HepG2 (cell line): ENCODE measurements around the gene C9orf50. TPM values are rescaled to one million over a fixed set of nuclear protein-coding genes. Genes with fewer than 3 reads are reported as not detected.

Experiments used
- BCL6 ChIP-seq: IDR thresholded peaks from 2 replicates; pipeline ENCODE4 v1.6.1; 2016; ENCODE audit warnings: missing genetic modification reagents, missing compliant biosample characterization
- BORCS8-MEF2B ChIP-seq: sonication (generic); formaldehyde crosslinking; IDR thresholded peaks from 2 replicates; pipeline ENCODE4 v1.8.0; 2022; ENCODE audit warnings: mild to moderate bottlenecking, missing genetic modification reagents
- GABPB1 ChIP-seq: IDR thresholded peaks from 2 replicates; pipeline ENCODE4 v1.6.1; 2016; ENCODE audit warnings: mild to moderate bottlenecking, missing genetic modification reagents, moderate library complexity, missing compliant biosample characterization
- GTF3A ChIP-seq: sonication (generic); formaldehyde crosslinking; conservative IDR thresholded peaks from 2 replicates; pipeline ENCODE4 v1.4.0; 2020; ENCODE audit warnings: mild to moderate bottlenecking, missing genetic modification reagents
- IRX3 ChIP-seq: sonication (generic); formaldehyde crosslinking; IDR thresholded peaks from 2 replicates; pipeline ENCODE4 v1.8.1; 2023; ENCODE audit warnings: mild to moderate bottlenecking, low read depth, missing genetic modification reagents, borderline replicate concordance
- JDP2 ChIP-seq: sonication (generic); formaldehyde crosslinking; IDR thresholded peaks from 2 replicates; pipeline ENCODE4 v1.8.1; 2022; ENCODE audit warnings: missing genetic modification reagents, borderline replicate concordance
- KDM3A ChIP-seq: IDR thresholded peaks from 2 replicates; pipeline ENCODE4 v1.6.1; 2018; ENCODE audit warnings: low read depth, missing compliant biosample characterization
- MAZ ChIP-seq, 2 experiments: sonication (generic) in 1 of 2; formaldehyde crosslinking in 1 of 2; IDR thresholded peaks; 2 replicates each; pipeline versions ENCODE4 v1.5.0 to v1.6.1; 2012 to 2020; ENCODE audit warnings: low read depth in 2 of 2, mild to moderate bottlenecking in 2 of 2, borderline replicate concordance in 1 of 2, improper control_type of control experiment in 1 of 2, low read length in 1 of 2, missing genetic modification reagents in 1 of 2, moderate library complexity in 1 of 2
- MIER3 ChIP-seq: IDR thresholded peaks from 2 replicates; pipeline ENCODE4 v1.6.1; 2016; ENCODE audit warnings: missing compliant biosample characterization, borderline replicate concordance
- PAF1 ChIP-seq: IDR thresholded peaks from 2 replicates; pipeline ENCODE4 v1.6.1; 2016; ENCODE audit warnings: missing genetic modification reagents, missing compliant biosample characterization
- SMAD3 ChIP-seq: sonication (generic); formaldehyde crosslinking; IDR thresholded peaks from 2 replicates; pipeline ENCODE4 v1.4.0; 2020; ENCODE audit warnings: missing genetic modification reagents
- SP5 ChIP-seq: IDR thresholded peaks from 2 replicates; pipeline ENCODE4 v1.6.1; 2016; ENCODE audit warnings: low read depth, borderline replicate concordance
- TSC22D2 ChIP-seq: sonication (generic); formaldehyde crosslinking; IDR thresholded peaks from 2 replicates; pipeline ENCODE4 v1.5.1; 2020; ENCODE audit warnings: missing genetic modification reagents, mild to moderate bottlenecking, borderline replicate concordance
- YY1 ChIP-seq: IDR thresholded peaks from 2 replicates; pipeline ENCODE4 v1.6.1; 2011; ENCODE audit warnings: low read length, low read depth, moderate library complexity, mild to moderate bottlenecking; ENCODE audit not compliant: insufficient read depth, insufficient replicate concordance
- ZMYM3 ChIP-seq: sonication (generic); formaldehyde crosslinking; IDR thresholded peaks from 2 replicates; pipeline ENCODE4 v1.5.1; 2020; ENCODE audit warnings: mild to moderate bottlenecking, missing genetic modification reagents
- ZNF235 ChIP-seq: sonication (generic); formaldehyde crosslinking; IDR thresholded peaks from 2 replicates; pipeline ENCODE4 v1.8.1; 2023; ENCODE audit warnings: mild to moderate bottlenecking, missing genetic modification reagents, borderline replicate concordance
- ZNF501 ChIP-seq: sonication (generic); formaldehyde crosslinking; IDR thresholded peaks from 2 replicates; pipeline ENCODE4 v1.5.1; 2020; ENCODE audit warnings: mild to moderate bottlenecking, moderate library complexity, missing genetic modification reagents
- ZNF562 ChIP-seq: sonication (generic); formaldehyde crosslinking; IDR thresholded peaks from 2 replicates; pipeline ENCODE4 v1.8.0; 2022; ENCODE audit warnings: missing genetic modification reagents, borderline replicate concordance
- polyA plus RNA-seq, 8 experiments: library from polyadenylated mRNA; depleted of rRNA in 3 of 8; stranded (reverse) in 7 of 8; unstranded in 1 of 8; fragments of >200 nt; fragmentation: Illumina TruSeq in 4 of 8; extraction: Trizol in 4 of 8; gene quantifications; 2 replicates each; pipeline versions ENCODE4 v1.2.1 to v1.2.3, GENCODE V29; 2011 to 2016; ENCODE audit warnings: low read depth in 4 of 8, missing spikeins in 1 of 8, mixed read lengths in 1 of 8; ENCODE audit not compliant: insufficient read depth in 1 of 8
- total RNA-seq, 5 experiments: library from RNA; depleted of rRNA; stranded (reverse); fragments of >200 nt; fragmentation: Illumina TruSeq; extraction: Trizol; gene quantifications; 2 replicates each; pipeline ENCODE4 v1.2.3, GENCODE V29; 2016; ENCODE audit warnings: low read depth in 1 of 5
- TF ChIP-seq, protein P1 (sequence below): sonication (generic); formaldehyde crosslinking; IDR thresholded peaks from 2 replicates; pipeline ENCODE4 v1.4.0; 2020; ENCODE audit warnings: missing genetic modification reagents
- TF ChIP-seq, protein P2 (sequence below): sonication (generic); formaldehyde crosslinking; IDR thresholded peaks from 2 replicates; pipeline ENCODE4; 2020; ENCODE audit warnings: missing genetic modification reagents, mild to moderate bottlenecking, borderline replicate concordance
- TF ChIP-seq, protein P3 (sequence below): IDR thresholded peaks from 2 replicates; pipeline ENCODE4 v1.6.1; 2016; ENCODE audit warnings: low read depth, control low read depth

C9orf50 gene
- total and polyA plus RNA-seq, 2 of the 13 experiments (the other 11 are each of a cell fraction or from before 2014, with no cell fraction given), result not detected

DNA sequence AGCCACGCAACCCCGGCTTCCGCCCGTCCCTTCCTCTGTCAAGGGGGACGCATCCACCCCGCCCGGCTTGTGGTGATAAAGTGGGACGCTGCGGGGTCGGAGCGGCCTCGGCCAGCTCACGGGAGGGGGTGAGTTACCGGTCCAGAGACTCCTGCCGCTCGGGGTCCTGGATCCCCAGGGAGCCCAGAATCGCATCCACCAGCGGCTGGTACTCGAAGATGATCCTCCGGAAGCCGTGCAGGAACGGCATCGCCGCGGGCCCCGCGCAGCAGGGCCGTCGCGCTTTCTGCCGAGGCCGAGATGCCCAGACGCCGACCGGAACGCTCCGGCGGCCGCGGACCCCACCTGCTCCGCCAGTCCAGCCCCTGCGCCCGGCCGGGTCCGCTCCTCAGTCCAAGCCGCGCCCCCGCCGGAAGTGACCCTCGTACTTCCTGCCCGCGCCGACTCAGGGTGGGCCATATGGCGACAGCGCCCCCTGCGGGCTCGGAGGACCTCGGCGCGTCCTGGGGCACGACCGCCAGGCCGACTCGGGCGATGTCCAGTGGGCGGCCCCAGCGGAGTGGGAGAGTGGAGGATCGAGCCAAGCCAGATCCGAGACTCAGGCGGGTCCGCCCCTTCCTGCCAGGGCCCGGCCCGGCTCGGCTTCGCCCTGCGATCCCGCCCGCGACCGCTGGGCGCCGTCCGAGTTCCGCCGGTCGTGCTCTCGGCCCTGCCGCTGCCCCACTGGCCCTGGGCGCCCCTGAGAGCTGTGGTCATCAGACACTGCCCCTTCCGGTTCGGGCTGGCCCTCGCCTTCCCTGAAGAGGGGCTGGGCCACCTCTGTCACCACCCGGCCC lies 21.1 kb upstream of the C9orf50 start, which contains the start of gene ASB6 (continued):
- TF ChIP-seq ZNF235 (CRISPR knock-in tag) (no peak; the same call in 1 of the 2 replicates), ZNF562 (CRISPR knock-in tag) (no peak), BCL6 (peak; percentile 67; the same call in 1 of the 2 replicates), BORCS8-MEF2B (CRISPR knock-in tag) (peak; percentile 90), IRX3 (CRISPR knock-in tag) (no peak), ZMYM3 (CRISPR knock-in tag) (peak; percentile 65; the same call in 1 of the 2 replicates), MIER3 (CRISPR knock-in tag) (peak; percentile 82; the same call in 1 of the 2 replicates), GTF3A (CRISPR knock-in tag) (peak; percentile 84; the same call in 1 of the 2 replicates), GABPB1 (CRISPR knock-in tag) (peak; percentile 98), JDP2 (no peak), KDM3A (CRISPR knock-in tag) (peak; percentile 55), TSC22D2 (CRISPR knock-in tag) (peak; percentile 39; the same call in 1 of the 2 replicates), YY1 (peak; percentile 73), ZNF501 (CRISPR knock-in tag) (peak; percentile 95), SMAD3 (CRISPR knock-in tag) (peak; percentile 80), SP5 (peak; percentile 45; the same call in 1 of the 2 replicates), MAZ (IDR thresholded peaks at IDR 0.05; ENCODE audit: borderline replicate concordance, low read depth, low read length) (peak; percentile 71), MAZ (CRISPR knock-in tag; IDR thresholded peaks at IDR 0.05; ENCODE audit: low read depth) (peak; percentile 96), PAF1 (CRISPR knock-in tag) (no peak)
- TF ChIP-seq, protein P1, sequence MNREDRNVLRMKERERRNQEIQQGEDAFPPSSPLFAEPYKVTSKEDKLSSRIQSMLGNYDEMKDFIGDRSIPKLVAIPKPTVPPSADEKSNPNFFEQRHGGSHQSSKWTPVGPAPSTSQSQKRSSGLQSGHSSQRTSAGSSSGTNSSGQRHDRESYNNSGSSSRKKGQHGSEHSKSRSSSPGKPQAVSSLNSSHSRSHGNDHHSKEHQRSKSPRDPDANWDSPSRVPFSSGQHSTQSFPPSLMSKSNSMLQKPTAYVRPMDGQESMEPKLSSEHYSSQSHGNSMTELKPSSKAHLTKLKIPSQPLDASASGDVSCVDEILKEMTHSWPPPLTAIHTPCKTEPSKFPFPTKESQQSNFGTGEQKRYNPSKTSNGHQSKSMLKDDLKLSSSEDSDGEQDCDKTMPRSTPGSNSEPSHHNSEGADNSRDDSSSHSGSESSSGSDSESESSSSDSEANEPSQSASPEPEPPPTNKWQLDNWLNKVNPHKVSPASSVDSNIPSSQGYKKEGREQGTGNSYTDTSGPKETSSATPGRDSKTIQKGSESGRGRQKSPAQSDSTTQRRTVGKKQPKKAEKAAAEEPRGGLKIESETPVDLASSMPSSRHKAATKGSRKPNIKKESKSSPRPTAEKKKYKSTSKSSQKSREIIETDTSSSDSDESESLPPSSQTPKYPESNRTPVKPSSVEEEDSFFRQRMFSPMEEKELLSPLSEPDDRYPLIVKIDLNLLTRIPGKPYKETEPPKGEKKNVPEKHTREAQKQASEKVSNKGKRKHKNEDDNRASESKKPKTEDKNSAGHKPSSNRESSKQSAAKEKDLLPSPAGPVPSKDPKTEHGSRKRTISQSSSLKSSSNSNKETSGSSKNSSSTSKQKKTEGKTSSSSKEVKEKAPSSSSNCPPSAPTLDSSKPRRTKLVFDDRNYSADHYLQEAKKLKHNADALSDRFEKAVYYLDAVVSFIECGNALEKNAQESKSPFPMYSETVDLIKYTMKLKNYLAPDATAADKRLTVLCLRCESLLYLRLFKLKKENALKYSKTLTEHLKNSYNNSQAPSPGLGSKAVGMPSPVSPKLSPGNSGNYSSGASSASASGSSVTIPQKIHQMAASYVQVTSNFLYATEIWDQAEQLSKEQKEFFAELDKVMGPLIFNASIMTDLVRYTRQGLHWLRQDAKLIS (CRISPR knock-in tag), result no peak
- TF ChIP-seq, protein P2, sequence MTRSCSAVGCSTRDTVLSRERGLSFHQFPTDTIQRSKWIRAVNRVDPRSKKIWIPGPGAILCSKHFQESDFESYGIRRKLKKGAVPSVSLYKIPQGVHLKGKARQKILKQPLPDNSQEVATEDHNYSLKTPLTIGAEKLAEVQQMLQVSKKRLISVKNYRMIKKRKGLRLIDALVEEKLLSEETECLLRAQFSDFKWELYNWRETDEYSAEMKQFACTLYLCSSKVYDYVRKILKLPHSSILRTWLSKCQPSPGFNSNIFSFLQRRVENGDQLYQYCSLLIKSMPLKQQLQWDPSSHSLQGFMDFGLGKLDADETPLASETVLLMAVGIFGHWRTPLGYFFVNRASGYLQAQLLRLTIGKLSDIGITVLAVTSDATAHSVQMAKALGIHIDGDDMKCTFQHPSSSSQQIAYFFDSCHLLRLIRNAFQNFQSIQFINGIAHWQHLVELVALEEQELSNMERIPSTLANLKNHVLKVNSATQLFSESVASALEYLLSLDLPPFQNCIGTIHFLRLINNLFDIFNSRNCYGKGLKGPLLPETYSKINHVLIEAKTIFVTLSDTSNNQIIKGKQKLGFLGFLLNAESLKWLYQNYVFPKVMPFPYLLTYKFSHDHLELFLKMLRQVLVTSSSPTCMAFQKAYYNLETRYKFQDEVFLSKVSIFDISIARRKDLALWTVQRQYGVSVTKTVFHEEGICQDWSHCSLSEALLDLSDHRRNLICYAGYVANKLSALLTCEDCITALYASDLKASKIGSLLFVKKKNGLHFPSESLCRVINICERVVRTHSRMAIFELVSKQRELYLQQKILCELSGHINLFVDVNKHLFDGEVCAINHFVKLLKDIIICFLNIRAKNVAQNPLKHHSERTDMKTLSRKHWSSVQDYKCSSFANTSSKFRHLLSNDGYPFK (CRISPR knock-in tag), result peak; percentile 63; the same call in 1 of the 2 replicates
- TF ChIP-seq, protein P3, sequence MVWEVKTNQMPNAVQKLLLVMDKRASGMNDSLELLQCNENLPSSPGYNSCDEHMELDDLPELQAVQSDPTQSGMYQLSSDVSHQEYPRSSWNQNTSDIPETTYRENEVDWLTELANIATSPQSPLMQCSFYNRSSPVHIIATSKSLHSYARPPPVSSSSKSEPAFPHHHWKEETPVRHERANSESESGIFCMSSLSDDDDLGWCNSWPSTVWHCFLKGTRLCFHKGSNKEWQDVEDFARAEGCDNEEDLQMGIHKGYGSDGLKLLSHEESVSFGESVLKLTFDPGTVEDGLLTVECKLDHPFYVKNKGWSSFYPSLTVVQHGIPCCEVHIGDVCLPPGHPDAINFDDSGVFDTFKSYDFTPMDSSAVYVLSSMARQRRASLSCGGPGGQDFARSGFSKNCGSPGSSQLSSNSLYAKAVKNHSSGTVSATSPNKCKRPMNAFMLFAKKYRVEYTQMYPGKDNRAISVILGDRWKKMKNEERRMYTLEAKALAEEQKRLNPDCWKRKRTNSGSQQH (CRISPR knock-in tag), result peak; percentile 37; the same call in 1 of the 2 replicates
